ENCODE results near the gene DNAJC10.

The DNAJC10 gene

GRCh38 chr2:182784058-182784706 lies 68.1 kb downstream of the DNAJC10 start:
- Histone ChIP-seq H3K4me3 (no peak overlapping the region), H3K36me3 (peaks cover 19 to 57% (median 36%) of the 10 kb centered on the region in 11 experiments), H3K9ac (no peak overlapping the region), H3K4me1 (no peaks in the 10 kb centered on the region), H3K4me2 (no peak overlapping the region), H3K27ac (no peak overlapping the region), H3K9me3 (replicated peaks in 1 of 11) (peaks cover 0 to 12% (median 5%) of the 10 kb centered on the region in 11 experiments; a peak in 8 of 22 replicates), H4K20me1 (peaks cover 0 to 9% (median 0%) of the 10 kb centered on the region in 11 experiments; a peak in 4 of 22 replicates), H3K27me3 (no peaks in the 10 kb centered on the region)
- no peak for TF ChIP-seq Cebpa-rat (IDR thresholded peaks at IDR 0.05)

GRCh38 chr2:182784777-182785176 lies 68.7 kb downstream of the DNAJC10 start:
- no peak for TF ChIP-seq Cebpa-rat (IDR thresholded peaks at IDR 0.05)
- no peak overlapping the region for H3K4me2 ChIP-seq
- no peak overlapping the region for H3K27ac ChIP-seq
- H3K36me3 ChIP-seq: peaks cover 14 to 51% (median 30%) of the 10 kb centered on the region in 11 experiments
- H3K9me3 ChIP-seq (replicated peaks in 1 of 11): peaks cover 0 to 12% (median 5%) of the 10 kb centered on the region in 11 experiments; a peak in 7 of 22 replicates
- H3K9ac ChIP-seq: no peak overlapping the region
- peaks cover 0 to 7% (median 0%) of the 10 kb centered on the region in 11 experiments; a peak in 3 of 22 replicates for H4K20me1 ChIP-seq
- H3K27me3 ChIP-seq: no peaks in the 10 kb centered on the region
- no peak overlapping the region for H3K4me3 ChIP-seq
- H3K4me1 ChIP-seq: no peaks in the 10 kb centered on the region

GRCh38 chr2:182792441-182792840 lies 76.4 kb downstream of the DNAJC10 start:
- TF ChIP-seq Cebpa-rat (IDR thresholded peaks at IDR 0.05): no peak
- Histone ChIP-seq H3K9me3 (replicated peaks in 1 of 11) (no peaks in the 10 kb centered on the region), H3K27me3 (no peaks in the 10 kb centered on the region), H3K4me3 (no peak overlapping the region), H3K36me3 (peaks cover 0 to 7% (median 0%) of the 10 kb centered on the region in 11 experiments; a peak in 2 of 22 replicates), H4K20me1 (no peaks in the 10 kb centered on the region), H3K9ac (no peak overlapping the region), H3K4me1 (0 out of 20 replicates have a peak, but pooled peaks cover 0 to 7% (median 0%) of the 10 kb centered on the region in 10 experiments), H3K27ac (no peak overlapping the region), H3K4me2 (no peak overlapping the region)

DNA sequence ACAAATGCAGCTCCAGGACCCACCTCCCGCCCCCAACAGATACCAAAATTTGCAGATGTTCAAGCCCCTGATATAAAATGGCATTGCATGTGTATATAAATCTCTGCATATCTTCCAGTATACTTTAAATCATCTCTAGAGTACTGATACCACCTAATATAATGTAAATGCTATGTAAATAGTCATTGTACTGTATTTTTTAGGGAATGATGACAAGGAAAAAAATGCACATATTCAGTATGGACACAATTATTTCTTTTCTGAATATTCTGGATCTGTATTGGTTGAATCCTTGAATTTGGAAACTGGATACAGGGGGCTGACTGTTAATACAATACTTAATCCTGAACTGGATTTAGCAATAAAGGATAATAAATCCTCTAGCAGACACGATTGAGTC lies 82.7 kb downstream of the DNAJC10 start:
- TF ChIP-seq Cebpa-rat (IDR thresholded peaks at IDR 0.05): no peak
- Histone ChIP-seq H3K4me2 (no peak overlapping the region), H3K27ac (no peak overlapping the region), H3K9ac (no peak overlapping the region), H3K4me1 (no peaks in the 10 kb centered on the region), H3K9me3 (replicated peaks in 1 of 11) (no peaks in the 10 kb centered on the region), H3K27me3 (no peaks in the 10 kb centered on the region), H3K4me3 (no peak overlapping the region), H4K20me1 (no peaks in the 10 kb centered on the region), H3K36me3 (no peaks in the 10 kb centered on the region)

GRCh38 chr2:182804128-182804527 lies 88.1 kb downstream of the DNAJC10 start:
- no peaks in the 10 kb centered on the region for H3K27me3 ChIP-seq
- H3K9me3 ChIP-seq (replicated peaks in 1 of 11): no peaks in the 10 kb centered on the region
- H3K4me2 ChIP-seq: no peak overlapping the region
- no peak overlapping the region for H3K4me3 ChIP-seq
- TF ChIP-seq Cebpa-rat (IDR thresholded peaks at IDR 0.05): no peak
- no peaks in the 10 kb centered on the region for H3K4me1 ChIP-seq
- H3K9ac ChIP-seq: no peak overlapping the region
- no peaks in the 10 kb centered on the region for H4K20me1 ChIP-seq
- H3K27ac ChIP-seq: no peak overlapping the region
- no peaks in the 10 kb centered on the region for H3K36me3 ChIP-seq

- no peaks in the 10 kb centered on the region for H4K20me1 ChIP-seq
- H3K4me2 ChIP-seq: no peak overlapping the region
- no peaks in the 10 kb centered on the region for H3K4me1 ChIP-seq
- H3K27me3 ChIP-seq: no peaks in the 10 kb centered on the region
- no peak overlapping the region for H3K9ac ChIP-seq
- no peaks in the 10 kb centered on the region for H3K36me3 ChIP-seq
- TF ChIP-seq Cebpa-rat (IDR thresholded peaks at IDR 0.05): no peak
- no peaks in the 10 kb centered on the region for H3K9me3 ChIP-seq (replicated peaks in 1 of 11)
- H3K4me3 ChIP-seq: no peak overlapping the region
- H3K27ac ChIP-seq: no peak overlapping the region
Measured at GRCh38 chr2:182807319-182807718, 91.3 kb downstream of the DNAJC10 start.

- Histone ChIP-seq H3K9ac (no peak overlapping the region), H3K4me1 (no peaks in the 10 kb centered on the region), H3K9me3 (replicated peaks in 1 of 11) (no peaks in the 10 kb centered on the region), H3K27me3 (no peaks in the 10 kb centered on the region), H3K36me3 (no peaks in the 10 kb centered on the region), H4K20me1 (no peaks in the 10 kb centered on the region), H3K4me3 (no peak overlapping the region), H3K27ac (no peak overlapping the region), H3K4me2 (no peak overlapping the region)
- TF ChIP-seq Cebpa-rat (IDR thresholded peaks at IDR 0.05): no peak
Measured at GRCh38 chr2:182810087-182810486, 94.0 kb downstream of the DNAJC10 start.

DNA sequence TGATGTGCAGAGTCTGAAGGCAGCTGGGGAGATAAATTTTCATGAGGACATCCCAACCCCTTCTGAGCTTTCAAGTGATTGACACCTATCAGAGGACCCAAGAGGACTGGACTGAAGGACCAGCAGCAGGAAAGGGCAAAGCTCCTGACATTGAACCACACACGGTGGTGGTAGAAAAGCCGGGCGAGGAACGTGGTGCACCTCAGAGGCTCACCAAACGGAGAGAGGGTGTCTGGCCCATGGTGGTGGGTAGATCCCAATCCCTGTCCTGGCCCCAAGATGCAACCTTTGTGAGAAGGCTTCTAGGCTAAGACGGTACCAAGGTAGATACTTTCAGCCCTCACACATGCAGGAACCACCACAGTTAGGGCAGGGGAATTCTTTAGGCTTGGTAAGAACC lies 98.3 kb downstream of the DNAJC10 start:
- Histone ChIP-seq H4K20me1 (no peaks in the 10 kb centered on the region), H3K9ac (no peak overlapping the region), H3K4me2 (no peak overlapping the region)

GRCh38 chr2:182814804-182815203 lies 98.7 kb downstream of the DNAJC10 start:
- Histone ChIP-seq H3K4me2 (no peak overlapping the region), H3K9ac (no peak overlapping the region), H3K9me3 (replicated peaks in 1 of 11) (no peaks in the 10 kb centered on the region), H4K20me1 (no peaks in the 10 kb centered on the region), H3K27ac (no peak overlapping the region), H3K4me1 (no peaks in the 10 kb centered on the region), H3K36me3 (no peaks in the 10 kb centered on the region), H3K4me3 (no peak overlapping the region), H3K27me3 (no peaks in the 10 kb centered on the region)
- no peak for TF ChIP-seq Cebpa-rat (IDR thresholded peaks at IDR 0.05)

More for the DNA sequence above, 98.3 kb downstream of the DNAJC10 start:
- H3K4me3 ChIP-seq: no peak overlapping the region
- H3K27me3 ChIP-seq: no peaks in the 10 kb centered on the region
- no peaks in the 10 kb centered on the region for H3K9me3 ChIP-seq (replicated peaks in 1 of 11)
- no peak overlapping the region for H3K27ac ChIP-seq
- H3K4me1 ChIP-seq: no peaks in the 10 kb centered on the region
- no peak for TF ChIP-seq Cebpa-rat (IDR thresholded peaks at IDR 0.05)
- H3K36me3 ChIP-seq: no peaks in the 10 kb centered on the region

DNA sequence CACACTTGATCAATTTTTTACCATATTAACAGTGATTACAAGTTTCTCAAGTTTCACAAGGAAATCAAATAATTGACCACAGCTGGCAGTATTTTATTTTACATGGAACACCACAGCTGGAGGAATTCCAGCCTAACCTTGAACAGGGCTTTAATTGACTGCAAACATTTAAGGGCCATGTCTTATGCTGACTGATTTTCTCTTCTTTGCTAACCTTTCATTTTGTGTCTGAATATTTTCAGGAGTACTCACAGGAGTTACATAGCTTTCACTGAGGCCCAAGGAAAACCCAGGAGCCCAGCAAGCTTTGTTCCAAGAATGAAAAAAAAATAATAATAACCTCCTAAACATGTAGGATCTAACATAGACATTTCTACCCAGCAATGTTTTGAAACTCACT lies 100.8 kb downstream of the DNAJC10 start:
- Histone ChIP-seq H3K4me1 (no peaks in the 10 kb centered on the region), H3K9ac (no peak overlapping the region), H3K4me3 (no peak overlapping the region), H3K27ac (no peak overlapping the region), H3K4me2 (no peak overlapping the region), H3K36me3 (no peaks in the 10 kb centered on the region), H3K9me3 (replicated peaks in 1 of 11) (no peaks in the 10 kb centered on the region), H4K20me1 (no peaks in the 10 kb centered on the region), H3K27me3 (no peaks in the 10 kb centered on the region)
- TF ChIP-seq Cebpa-rat (IDR thresholded peaks at IDR 0.05): no peak
